NOMO-1 treated with dmso at 0.1 percent for 144 hours (cell line): Measurements from ENCODE around the gene C5AR2.
"Not testable (repeated sequence)": the region's sequence is repeated elsewhere in the genome, so short reads cannot be mapped to it uniquely, and the experiment has no call there.

Experiments used
- DNase-seq: peaks from one replicate; lab custom pipeline; 2025; ENCODE audit not compliant: unreplicated experiment; lab: John Stamatoyannopoulos, UW

C5AR2 gene

DNA sequence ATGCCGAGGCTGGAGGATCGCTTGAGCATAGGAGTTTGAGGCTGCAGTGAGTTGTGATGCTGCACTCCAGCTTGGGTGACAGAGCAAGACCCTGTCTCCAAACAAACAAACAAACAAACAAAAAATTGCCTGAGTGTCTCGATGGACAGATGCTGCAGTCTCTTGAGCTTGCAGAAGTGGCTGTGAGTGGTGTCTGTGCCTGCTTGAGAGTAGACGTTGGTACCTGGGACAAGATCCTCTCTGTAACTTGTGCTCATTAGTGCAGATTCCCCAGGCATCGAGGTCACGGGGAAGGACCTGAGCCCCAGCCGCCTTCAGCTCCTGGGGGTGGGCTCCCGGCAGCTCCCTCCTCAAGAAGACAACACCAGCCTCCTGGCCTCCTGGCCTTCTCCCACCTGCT lies 8.6 kb upstream of the C5AR2 start:
- DNase-seq, result no peak

DNA sequence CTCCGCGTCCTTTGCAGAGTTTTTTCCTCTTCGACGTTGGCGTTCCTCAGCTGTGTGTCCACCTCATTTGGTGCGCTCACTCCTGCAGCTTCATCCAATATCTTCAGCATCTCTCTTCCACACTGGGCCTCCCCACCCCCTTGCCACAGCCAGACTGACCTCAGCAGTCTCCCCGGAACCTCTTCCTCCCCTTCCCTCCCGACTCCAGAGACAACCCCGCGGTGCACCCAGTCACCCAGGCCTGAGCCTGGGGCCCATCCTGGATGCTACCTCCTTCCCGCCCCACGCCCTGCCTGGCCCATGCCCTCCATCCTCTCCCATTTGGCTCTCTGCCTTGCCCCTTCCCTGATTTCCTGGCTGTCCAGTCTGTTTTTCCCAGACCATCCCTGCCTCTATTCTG lies 8.1 kb upstream of the C5AR2 start:
- no peak for DNase-seq

- DNase-seq, result peak; percentile 50
Measured at GRCh38 chr19:47324502-47324901, 7.5 kb upstream of the C5AR2 start.

DNA sequence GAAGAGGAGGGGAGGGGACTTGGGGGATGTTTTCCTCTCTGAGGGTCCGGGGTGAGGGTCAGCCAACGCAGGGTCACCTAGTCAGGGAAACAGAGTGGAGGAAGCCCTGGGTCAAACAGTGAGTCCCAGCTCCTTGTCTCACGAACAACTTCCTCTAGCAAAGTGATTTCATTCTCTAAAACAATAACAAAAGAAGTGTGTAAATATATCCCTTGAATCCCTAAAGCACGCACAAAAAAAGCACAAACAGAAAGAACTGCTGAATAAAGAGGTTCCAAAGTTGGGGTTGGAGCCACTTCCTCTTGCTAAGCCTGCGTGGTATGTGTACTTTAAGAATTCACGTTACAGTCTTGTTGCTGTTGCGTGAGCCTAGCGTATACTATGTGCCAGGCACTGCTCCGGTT lies 1.5 kb upstream of the C5AR2 start:
- no peak for DNase-seq

DNA sequence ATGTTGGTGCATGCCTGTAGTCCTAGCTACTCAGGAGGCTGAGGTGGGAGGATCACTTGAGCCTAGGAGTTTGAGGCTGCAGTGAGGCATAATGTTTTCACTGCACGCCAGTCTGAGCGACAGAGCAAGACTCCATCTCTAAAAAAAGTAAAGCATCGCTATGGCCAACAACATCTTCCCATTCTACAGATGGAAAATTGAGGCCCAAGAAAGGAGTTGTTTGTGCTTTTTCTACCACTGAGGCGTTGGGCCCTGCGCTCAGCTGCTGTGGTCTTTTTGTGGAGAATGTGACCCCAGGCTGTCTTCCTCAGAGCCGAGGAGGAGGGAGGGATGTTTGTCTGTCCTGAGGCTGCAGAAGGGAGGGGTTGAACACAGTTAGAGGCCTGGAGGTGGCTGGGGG lies 485 bp upstream of the C5AR2 start:
- DNase-seq, result no peak

- DNase-seq, result peak; percentile 76
Measured at GRCh38 chr19:47336765-47337718, 5.1 kb downstream of the C5AR2 start.

DNA sequence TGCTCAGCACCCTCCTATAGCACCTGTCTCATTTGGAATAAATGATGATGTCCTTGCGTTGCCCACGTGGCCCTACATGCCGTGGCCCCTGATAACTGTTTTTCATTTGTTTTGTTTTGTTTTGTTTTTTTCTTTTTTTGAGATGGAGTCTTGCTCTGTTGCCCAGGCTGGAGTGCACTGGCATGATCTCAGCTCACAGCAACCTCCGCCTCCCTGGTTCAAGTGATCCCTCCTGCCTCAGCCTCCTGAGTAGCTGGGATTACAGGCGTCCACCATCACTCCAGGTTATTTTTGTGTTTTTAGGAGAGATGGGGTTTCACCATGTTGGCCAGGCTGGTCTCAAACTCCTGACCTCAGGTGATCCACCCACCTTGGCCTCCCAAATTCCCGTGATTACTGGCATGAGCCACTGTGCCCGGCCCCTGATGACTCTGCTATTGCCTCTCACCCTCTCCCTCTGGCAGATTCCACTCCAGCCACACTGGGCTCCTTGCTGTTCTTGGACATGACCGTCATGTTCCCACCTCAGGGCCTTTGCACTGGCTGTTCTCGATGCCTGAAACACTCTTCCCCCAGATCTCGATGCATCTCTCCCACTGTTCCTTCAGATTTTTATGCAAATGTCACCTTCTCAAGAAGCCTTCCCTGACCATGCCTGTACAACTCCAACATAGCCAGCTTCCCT lies 7.4 kb downstream of the C5AR2 start:
- DNase-seq, result no peak

- DNase-seq, result no peak
Measured at GRCh38 chr19:47340477-47341208, 8.7 kb downstream of the C5AR2 start.

DNA sequence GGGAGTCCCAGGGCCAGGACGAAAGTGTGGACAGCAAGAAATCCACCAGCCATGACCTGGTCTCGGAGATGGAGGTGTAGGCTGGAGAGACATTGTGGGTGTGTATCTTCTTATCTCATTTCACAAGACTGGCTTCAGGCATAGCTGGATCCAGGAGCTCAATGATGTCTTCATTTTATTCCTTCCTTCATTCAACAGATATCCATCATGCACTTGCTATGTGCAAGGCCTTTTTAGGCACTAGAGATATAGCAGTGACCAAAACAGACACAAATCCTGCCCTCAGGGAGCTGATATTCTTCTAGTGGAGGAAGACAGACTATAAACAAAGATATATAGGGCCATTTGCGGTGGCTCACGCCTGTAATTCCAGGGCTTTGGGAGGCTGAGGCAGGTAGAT lies 9.8 kb downstream of the C5AR2 start:
- DNase-seq, result no peak

DNA sequence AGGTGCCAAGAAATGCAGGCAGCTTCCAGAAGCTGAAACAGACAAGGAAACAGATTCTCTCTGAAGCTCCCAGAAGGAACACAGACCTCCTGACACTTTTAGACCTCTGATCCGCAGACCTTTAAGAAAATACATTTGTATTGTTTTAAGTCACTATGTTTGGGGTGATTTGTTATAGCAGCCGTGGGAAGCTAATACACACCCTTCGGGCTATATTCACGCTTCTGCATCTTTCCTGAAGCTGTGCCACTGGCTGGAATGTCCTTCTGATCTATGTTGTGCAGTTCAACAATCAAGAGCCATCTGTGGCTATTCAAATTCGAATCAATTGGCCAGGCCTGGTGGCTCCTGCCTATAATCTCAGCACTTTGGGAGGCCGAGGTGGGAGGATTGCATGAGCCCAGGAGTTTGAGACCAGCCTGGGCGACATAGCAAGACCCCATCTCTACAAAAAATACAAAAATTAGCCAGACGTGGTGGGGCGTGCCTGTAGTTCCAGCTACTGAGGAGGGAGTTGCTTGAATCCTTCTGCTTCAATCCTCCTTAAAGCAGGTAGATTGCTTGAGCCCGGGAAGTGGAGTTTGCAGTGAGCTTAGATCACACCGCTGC lies 11.3 kb downstream of the C5AR2 start:
- no peak for DNase-seq

GRCh38 chr19:47344425-47344824 lies 12.4 kb downstream of the C5AR2 start:
- DNase-seq, result no peak

DNA sequence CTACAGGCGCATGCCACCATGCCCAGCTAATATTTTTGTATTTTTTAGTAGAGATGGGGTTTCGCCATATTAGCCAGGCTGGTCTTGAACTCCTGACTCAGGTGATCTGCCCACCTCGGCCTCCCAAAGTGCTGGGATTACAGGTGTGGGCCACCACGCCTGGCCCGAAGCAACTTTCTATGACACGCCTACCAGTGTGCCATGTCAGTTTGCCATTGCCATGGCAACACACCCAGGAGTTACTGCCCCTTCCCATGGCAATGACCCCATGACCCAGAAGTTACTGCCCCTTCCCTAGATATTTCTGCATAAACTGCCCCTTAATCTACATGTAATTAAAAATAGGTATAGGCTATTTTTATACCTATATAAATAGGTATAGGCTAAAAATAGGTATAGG lies 14.0 kb downstream of the C5AR2 start:
- not testable (repeated sequence) for DNase-seq

GRCh38 chr19:47348819-47349795 lies 17.1 kb downstream of the C5AR2 start, which contains the start of gene DHX34:
DHX34 (plus strand) TSS chr19:47349315; CDS start chr19:47353031, 3,716 bp downstream.
- DNase-seq, result peak; percentile 99

DNA sequence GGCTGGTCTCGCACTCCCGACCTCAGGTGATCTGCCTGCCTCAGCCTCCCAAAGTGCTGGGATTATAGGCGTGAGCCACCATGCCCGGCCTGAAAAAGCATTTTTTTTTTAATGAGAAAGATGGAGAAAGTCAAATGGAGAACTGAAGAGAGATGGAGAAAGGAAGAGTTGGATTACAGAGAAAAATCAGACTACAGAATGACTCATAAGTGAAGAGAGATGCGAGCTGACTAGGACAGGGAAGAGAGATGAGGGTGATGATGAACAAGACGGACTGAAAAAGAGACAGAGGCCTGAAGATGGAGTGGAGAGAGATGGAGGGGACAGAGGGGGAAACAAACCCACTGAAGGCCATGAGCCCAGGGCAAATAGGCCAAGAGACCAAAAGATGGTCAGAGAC lies 18.7 kb downstream of the C5AR2 start:
- DNase-seq, result no peak

DNA sequence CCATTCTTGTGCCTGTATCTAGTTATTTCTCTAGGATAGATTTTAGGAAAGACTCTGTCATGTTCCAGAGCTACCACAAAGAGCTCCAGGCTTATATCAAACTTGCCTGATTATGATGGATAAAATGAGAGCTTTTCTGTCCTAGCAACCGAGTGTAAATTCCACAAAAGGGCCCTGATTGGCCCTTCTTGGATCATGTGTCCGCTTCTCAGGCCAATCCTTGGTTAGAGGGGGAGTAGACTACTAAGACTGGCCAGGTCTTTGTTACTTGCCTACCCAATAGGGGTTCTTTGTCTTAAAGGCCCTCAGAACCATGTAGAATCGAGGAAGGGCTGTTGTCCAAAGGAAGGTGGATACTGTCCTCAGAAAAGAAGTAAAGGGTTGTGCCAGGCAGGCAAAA lies 19.6 kb downstream of the C5AR2 start:
- DNase-seq, result no peak

GRCh38 chr19:47352095-47352494 lies 20.1 kb downstream of the C5AR2 start:
- no peak for DNase-seq

DNA sequence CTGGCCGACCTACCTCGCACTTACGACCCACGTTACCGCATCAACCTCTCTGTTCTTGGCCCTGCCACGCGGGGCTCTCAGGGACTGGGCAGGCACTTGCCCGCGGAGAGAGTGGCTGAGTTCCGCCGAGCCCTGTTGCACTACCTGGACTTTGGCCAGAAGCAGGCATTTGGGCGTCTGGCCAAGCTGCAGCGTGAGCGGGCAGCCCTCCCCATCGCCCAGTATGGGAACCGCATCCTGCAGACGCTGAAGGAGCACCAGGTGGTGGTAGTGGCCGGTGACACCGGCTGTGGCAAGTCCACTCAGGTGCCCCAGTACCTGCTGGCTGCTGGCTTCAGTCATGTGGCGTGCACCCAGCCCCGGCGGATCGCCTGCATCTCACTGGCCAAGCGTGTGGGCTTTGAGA lies 21.3 kb downstream of the C5AR2 start:
- DNase-seq, result no peak

- no peak for DNase-seq
Measured at GRCh38 chr19:47356900-47357299, 24.9 kb downstream of the C5AR2 start.

- DNase-seq, result no peak
Measured at GRCh38 chr19:47357788-47358680, 26.1 kb downstream of the C5AR2 start.
